ENCODE data around the gene NGDN.

The NGDN gene

GRCh38 chr14:23481979-23482822 is 12.7 kb downstream of the NGDN start:
- Histone ChIP-seq H3K4me3 (ENCODE audit: severe bottlenecking) (no peak overlapping the region), H3K4me1 (ENCODE audit: insufficient read depth, poor library complexity, severe bottlenecking) (no peaks in the 10 kb centered on the region), H3K9me3 (ENCODE audit: severe bottlenecking) (no peaks in the 10 kb centered on the region), H3K36me3 (ENCODE audit: low read depth) (peaks cover 41% of the 10 kb centered on the region), H3K27me3 (ENCODE audit: insufficient read depth, poor library complexity, severe bottlenecking) (no peaks in the 10 kb centered on the region), H3K27ac (ENCODE audit: poor library complexity, severe bottlenecking) (no peak overlapping the region)
- TF ChIP-seq CTCF (IDR thresholded peaks at IDR 0.05; ENCODE audit: poor library complexity, severe bottlenecking), result no peak
- DNase-seq (ENCODE audit: low spot score) (no peak), ATAC-seq (ENCODE audit: low read depth) (no peak)

DNA sequence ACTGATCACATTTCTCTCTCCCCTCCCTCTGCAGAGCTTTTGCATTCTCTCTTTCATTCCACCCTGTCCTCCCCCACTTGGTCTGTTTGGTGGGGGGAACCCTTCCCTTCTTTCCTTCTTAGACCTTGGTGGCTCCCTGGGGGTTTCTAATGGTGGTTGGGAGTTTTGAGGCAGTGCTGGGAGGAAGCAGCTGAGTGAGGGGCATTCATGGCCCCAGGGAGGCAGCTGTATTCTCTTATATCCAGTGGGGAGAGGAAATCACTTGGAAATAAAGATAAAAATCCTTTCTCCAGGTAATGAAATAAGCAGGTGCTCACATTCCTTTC is 13.3 kb downstream of the NGDN start:
- Histone ChIP-seq H3K27me3 (ENCODE audit: insufficient read depth, poor library complexity, severe bottlenecking) (no peaks in the 10 kb centered on the region), H3K36me3 (ENCODE audit: low read depth) (peaks cover 36% of the 10 kb centered on the region), H3K27ac (ENCODE audit: poor library complexity, severe bottlenecking) (no peak overlapping the region), H3K4me1 (ENCODE audit: insufficient read depth, poor library complexity, severe bottlenecking) (no peaks in the 10 kb centered on the region), H3K9me3 (ENCODE audit: severe bottlenecking) (no peaks in the 10 kb centered on the region), H3K4me3 (ENCODE audit: severe bottlenecking) (no peak overlapping the region)
- no peak for TF ChIP-seq CTCF (IDR thresholded peaks at IDR 0.05; ENCODE audit: poor library complexity, severe bottlenecking)
- DNase-seq (ENCODE audit: low spot score), result no peak
- ATAC-seq (ENCODE audit: low read depth), result no peak

GRCh38 chr14:23483236-23483854 is 13.8 kb downstream of the NGDN start:
- peaks cover 30% of the 10 kb centered on the region for H3K36me3 ChIP-seq (ENCODE audit: low read depth)
- no peak overlapping the region for H3K27ac ChIP-seq (ENCODE audit: poor library complexity, severe bottlenecking)
- H3K4me3 ChIP-seq (ENCODE audit: severe bottlenecking), result no peak overlapping the region
- DNase-seq (ENCODE audit: low spot score) (no peak), ATAC-seq (ENCODE audit: low read depth) (peak; percentile 43; the same call in 1 of the 3 replicates)
- no peaks in the 10 kb centered on the region for H3K27me3 ChIP-seq (ENCODE audit: insufficient read depth, poor library complexity, severe bottlenecking)
- no peaks in the 10 kb centered on the region for H3K9me3 ChIP-seq (ENCODE audit: severe bottlenecking)
- no peaks in the 10 kb centered on the region for H3K4me1 ChIP-seq (ENCODE audit: insufficient read depth, poor library complexity, severe bottlenecking)
- peak; percentile 34 for TF ChIP-seq CTCF (IDR thresholded peaks at IDR 0.05; ENCODE audit: poor library complexity, severe bottlenecking)

DNA sequence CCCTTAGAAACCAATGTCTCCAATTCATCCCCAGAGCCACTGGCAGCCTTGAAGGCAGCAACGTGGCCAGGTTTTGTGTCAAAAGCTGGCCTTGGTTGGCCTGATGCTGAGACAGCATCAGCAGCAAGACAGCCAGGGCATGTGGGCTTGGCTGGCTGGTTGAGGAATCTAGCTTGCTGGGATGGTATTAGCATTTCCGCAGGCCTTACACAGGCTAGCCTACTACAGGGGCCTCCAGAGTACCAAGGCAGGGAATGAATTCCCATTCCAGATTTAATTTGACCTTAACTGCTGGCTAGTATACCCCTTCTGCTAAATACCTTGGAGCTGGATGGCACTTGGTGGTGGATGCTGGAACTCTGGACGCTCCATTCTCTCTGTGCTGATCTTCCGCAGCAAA is 15.8 kb downstream of the NGDN start:
- Histone ChIP-seq H3K4me3 (ENCODE audit: severe bottlenecking) (no peak overlapping the region), H3K27me3 (ENCODE audit: insufficient read depth, poor library complexity, severe bottlenecking) (no peaks in the 10 kb centered on the region), H3K36me3 (ENCODE audit: low read depth) (peaks cover 17% of the 10 kb centered on the region; the same call in 1 of the 2 replicates), H3K4me1 (ENCODE audit: insufficient read depth, poor library complexity, severe bottlenecking) (no peaks in the 10 kb centered on the region), H3K27ac (ENCODE audit: poor library complexity, severe bottlenecking) (no peak overlapping the region), H3K9me3 (ENCODE audit: severe bottlenecking) (no peaks in the 10 kb centered on the region)
- ATAC-seq (ENCODE audit: low read depth), result no peak
- no peak for TF ChIP-seq CTCF (IDR thresholded peaks at IDR 0.05; ENCODE audit: poor library complexity, severe bottlenecking)
- DNase-seq (ENCODE audit: low spot score), result no peak

- no peaks in the 10 kb centered on the region for H3K27me3 ChIP-seq (ENCODE audit: insufficient read depth, poor library complexity, severe bottlenecking)
- H3K27ac ChIP-seq (ENCODE audit: poor library complexity, severe bottlenecking), result no peak overlapping the region
- no peak overlapping the region for H3K4me3 ChIP-seq (ENCODE audit: severe bottlenecking)
- no peaks in the 10 kb centered on the region for H3K9me3 ChIP-seq (ENCODE audit: severe bottlenecking)
- no peak for DNase-seq (ENCODE audit: low spot score)
- H3K36me3 ChIP-seq (ENCODE audit: low read depth), result peaks cover 10% of the 10 kb centered on the region; the same call in 1 of the 2 replicates
- no peak for ATAC-seq (ENCODE audit: low read depth)
- TF ChIP-seq CTCF (IDR thresholded peaks at IDR 0.05; ENCODE audit: poor library complexity, severe bottlenecking), result no peak
- H3K4me1 ChIP-seq (ENCODE audit: insufficient read depth, poor library complexity, severe bottlenecking), result no peaks in the 10 kb centered on the region
Measured at GRCh38 chr14:23486036-23486435, 16.5 kb downstream of the NGDN start.

Data from RWPE2 (cell line).